Measurements from ENCODE around the gene DDX1.

DNA sequence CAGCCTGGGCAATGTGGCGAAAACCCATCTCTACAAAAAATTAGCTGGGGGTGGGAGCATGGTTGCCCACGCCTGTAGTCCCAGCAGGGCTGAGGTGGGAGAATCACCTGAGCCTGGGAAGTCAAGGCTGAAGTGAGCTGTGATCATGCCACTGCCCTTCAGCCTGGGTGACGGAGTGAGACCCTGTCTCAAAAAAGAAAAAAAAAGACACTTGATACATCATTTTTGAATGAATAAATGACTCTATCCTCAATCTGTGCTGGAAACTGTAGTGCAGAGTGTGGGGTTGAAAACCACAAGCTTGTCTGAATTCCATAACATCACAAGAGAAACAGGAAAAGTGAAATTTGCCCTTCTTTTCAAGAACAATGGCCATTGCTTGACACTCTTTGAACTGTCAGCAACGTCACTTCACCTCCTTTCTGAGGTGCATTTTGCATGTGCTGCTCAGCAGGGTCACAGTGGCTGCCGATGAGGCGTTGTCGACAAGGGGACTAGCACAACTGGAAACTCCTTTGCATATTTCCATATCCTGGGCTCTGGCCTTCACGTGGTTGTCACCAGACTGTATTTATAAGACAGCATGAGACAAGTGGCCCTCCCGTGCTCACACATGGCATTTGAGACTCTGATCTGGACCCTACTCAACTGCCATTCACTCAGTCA, 54.2 kb downstream of the DDX1 start:
- TF ChIP-seq, protein P1, sequence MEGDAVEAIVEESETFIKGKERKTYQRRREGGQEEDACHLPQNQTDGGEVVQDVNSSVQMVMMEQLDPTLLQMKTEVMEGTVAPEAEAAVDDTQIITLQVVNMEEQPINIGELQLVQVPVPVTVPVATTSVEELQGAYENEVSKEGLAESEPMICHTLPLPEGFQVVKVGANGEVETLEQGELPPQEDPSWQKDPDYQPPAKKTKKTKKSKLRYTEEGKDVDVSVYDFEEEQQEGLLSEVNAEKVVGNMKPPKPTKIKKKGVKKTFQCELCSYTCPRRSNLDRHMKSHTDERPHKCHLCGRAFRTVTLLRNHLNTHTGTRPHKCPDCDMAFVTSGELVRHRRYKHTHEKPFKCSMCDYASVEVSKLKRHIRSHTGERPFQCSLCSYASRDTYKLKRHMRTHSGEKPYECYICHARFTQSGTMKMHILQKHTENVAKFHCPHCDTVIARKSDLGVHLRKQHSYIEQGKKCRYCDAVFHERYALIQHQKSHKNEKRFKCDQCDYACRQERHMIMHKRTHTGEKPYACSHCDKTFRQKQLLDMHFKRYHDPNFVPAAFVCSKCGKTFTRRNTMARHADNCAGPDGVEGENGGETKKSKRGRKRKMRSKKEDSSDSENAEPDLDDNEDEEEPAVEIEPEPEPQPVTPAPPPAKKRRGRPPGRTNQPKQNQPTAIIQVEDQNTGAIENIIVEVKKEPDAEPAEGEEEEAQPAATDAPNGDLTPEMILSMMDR (IDR thresholded peaks at IDR 0.05): no peak
- TF ChIP-seq POLR2A (IDR thresholded peaks at IDR 0.05; ENCODE audit: low read depth) (no peak), EP300 (IDR thresholded peaks at IDR 0.05) (no peak)

All from esophagus muscularis mucosa (tissue), 4 donors.